ENCODE measurements around the gene RNF20. TPM values are rescaled to one million over a fixed set of nuclear protein-coding genes. Genes with fewer than 3 reads are reported as not detected.

RNF20 gene
- polyA plus RNA-seq, 1 of the 3 experiments (the other 2 are of a cell fraction): 16.0 TPM

GRCh38 chr9:101512116-101512515 lies 21.5 kb upstream of the RNF20 start:
- peaks cover 11% of the 10 kb centered on the region for H3F3A ChIP-seq (replicated peaks; ENCODE audit: insufficient read depth)
- no peaks in the 10 kb centered on the region for H3K9me2 ChIP-seq
- no peak overlapping the region for H3K27ac ChIP-seq (ENCODE audit: low read depth in 2 of 2, low read length in 1 of 2)
- H3K4me3 ChIP-seq (ENCODE audit: low read depth in 2 of 2, low read length in 1 of 2): no peak overlapping the region
- DNase-seq: no peak
- H3K4me2 ChIP-seq: no peak overlapping the region
- peaks cover 0 to 33% of the 10 kb centered on the region in 2 experiments; a peak in 2 of 4 replicates for H3K4me1 ChIP-seq (ENCODE audit: control insufficient read depth in 1 of 2, insufficient read depth in 2 of 2, low read depth in 1 of 2, low read length in 1 of 2)
- H3K27me3 ChIP-seq (ENCODE audit: insufficient read depth): no peaks in the 10 kb centered on the region
- H3K36me3 ChIP-seq (replicated peaks in 1 of 2; ENCODE audit: control insufficient read depth in 1 of 2, insufficient read depth in 2 of 2, low read length in 1 of 2): no peaks in the 10 kb centered on the region
- H3K9ac ChIP-seq: no peak overlapping the region
- WGBS (ENCODE audit: low lambda C conversion rate): 75% methylated on average over 3 of the region's 3 CpGs
- no peak overlapping the region for H2AFZ ChIP-seq (ENCODE audit: low read depth)
- CTCF ChIA-PET: interaction anchor here (2.8 to 2.9 kb wide), 2 partner anchors 18 to 53 kb away, joined by 8 to 13 read pairs; no protein-coding TSS in a partner anchor
- no peak for TF ChIP-seq USF2 (IDR thresholded peaks at IDR 0.05; ENCODE audit: borderline replicate concordance, low read depth, low read length)
- no peak for TF ChIP-seq YY1 (IDR thresholded peaks at IDR 0.05; ENCODE audit: low read depth)
- TF ChIP-seq MEF2A (IDR thresholded peaks at IDR 0.05; ENCODE audit: borderline replicate concordance, low read depth): no peak
- TF ChIP-seq PBX3 (IDR thresholded peaks at IDR 0.05): no peak
- no peak for TF ChIP-seq CHD2 (IDR thresholded peaks at IDR 0.05; ENCODE audit: low read length, partially characterized antibody)
- TF ChIP-seq FOSL2 (IDR thresholded peaks at IDR 0.05; ENCODE audit: borderline replicate concordance, low read depth): no peak
- no peak for TF ChIP-seq FOXJ3 (CRISPR knock-in tag; IDR thresholded peaks at IDR 0.05)
- TF ChIP-seq GATA2 (CRISPR knock-in tag; IDR thresholded peaks at IDR 0.05): no peak
- TF ChIP-seq FOXM1 (IDR thresholded peaks at IDR 0.05; ENCODE audit: low read depth): no peak
- TF ChIP-seq RFX5 (IDR thresholded peaks at IDR 0.05; ENCODE audit: low read length): no peak
- no peaks in the 10 kb centered on the region for H3K79me2 ChIP-seq (ENCODE audit: insufficient read depth)
- no peaks in the 10 kb centered on the region for H4K20me1 ChIP-seq (ENCODE audit: insufficient read depth)
- POLR2A ChIA-PET: no interaction called here
- no peaks in the 10 kb centered on the region for H3K9me3 ChIP-seq

GRCh38 chr9:101513351-101513750 lies 20.3 kb upstream of the RNF20 start:
- no peaks in the 10 kb centered on the region for H3K9me2 ChIP-seq
- no peak overlapping the region for H3K9ac ChIP-seq
- no peaks in the 10 kb centered on the region for H3K36me3 ChIP-seq (replicated peaks in 1 of 2; ENCODE audit: control insufficient read depth in 1 of 2, insufficient read depth in 2 of 2, low read length in 1 of 2)
- H3F3A ChIP-seq (replicated peaks; ENCODE audit: insufficient read depth): peaks cover 6% of the 10 kb centered on the region
- H2AFZ ChIP-seq (ENCODE audit: low read depth): no peak overlapping the region
- TF ChIP-seq GATA2 (CRISPR knock-in tag; IDR thresholded peaks at IDR 0.05): no peak
- no peaks in the 10 kb centered on the region for H3K9me3 ChIP-seq
- H3K27ac ChIP-seq (ENCODE audit: low read depth in 2 of 2, low read length in 1 of 2): no peak overlapping the region; a peak in 1 of 4 replicates
- CTCF ChIA-PET: interaction anchor here (1.0 to 2.9 kb wide), 3 partner anchors 10 to 54 kb away, joined by 3 to 13 read pairs (median 8); no protein-coding TSS in a partner anchor
- no peaks in the 10 kb centered on the region for H4K20me1 ChIP-seq (ENCODE audit: insufficient read depth)
- H3K79me2 ChIP-seq (ENCODE audit: insufficient read depth): no peaks in the 10 kb centered on the region
- H3K4me3 ChIP-seq (ENCODE audit: low read depth in 2 of 2, low read length in 1 of 2): no peak overlapping the region
- H3K4me2 ChIP-seq: no peak overlapping the region
- H3K4me1 ChIP-seq (ENCODE audit: control insufficient read depth in 1 of 2, insufficient read depth in 2 of 2, low read depth in 1 of 2, low read length in 1 of 2): peaks cover 0 to 25% of the 10 kb centered on the region in 2 experiments; a peak in 2 of 4 replicates
- no peak for DNase-seq
- POLR2A ChIA-PET: no interaction called here
- no peaks in the 10 kb centered on the region for H3K27me3 ChIP-seq (ENCODE audit: insufficient read depth)

Data from SK-N-SH (cell line).